ENCODE data around the gene CHST13.

The CHST13 gene

GRCh38 chr3:126553284-126554084 is 29.5 kb downstream of the CHST13 start:
- Histone ChIP-seq H3K4me1 (ENCODE audit: control insufficient read depth, insufficient read depth, low read length) (no peaks in the 10 kb centered on the region), H3K36me3 (ENCODE audit: control insufficient read depth in 2 of 2, insufficient read depth in 1 of 2, low read length in 2 of 2) (no peaks in the 10 kb centered on the region), H3K9me3 (ENCODE audit: control insufficient read depth, insufficient read depth, low read depth, low read length) (no peaks in the 10 kb centered on the region), H3K27ac (ENCODE audit: extremely low read depth, low read depth, low read length) (no peak overlapping the region), H3K4me3 (ENCODE audit: low read depth, low read length) (no peak overlapping the region)
- ChIA-PET CTCF (no interaction called here), POLR2A (no interaction called here)
- no peak for TF ChIP-seq ZFHX2 (tag by site-specific recombination; conservative IDR thresholded peaks at IDR 0.05)
- TF ChIP-seq KLF16 (tag by site-specific recombination; IDR thresholded peaks at IDR 0.05): no peak
- TF ChIP-seq ZNF585B (tag by site-specific recombination; IDR thresholded peaks at IDR 0.05): no peak
- no peak for TF ChIP-seq ZNF292 (tag by site-specific recombination; IDR thresholded peaks at IDR 0.05; ENCODE audit: borderline replicate concordance, low read depth)
- TF ChIP-seq, protein P1, sequence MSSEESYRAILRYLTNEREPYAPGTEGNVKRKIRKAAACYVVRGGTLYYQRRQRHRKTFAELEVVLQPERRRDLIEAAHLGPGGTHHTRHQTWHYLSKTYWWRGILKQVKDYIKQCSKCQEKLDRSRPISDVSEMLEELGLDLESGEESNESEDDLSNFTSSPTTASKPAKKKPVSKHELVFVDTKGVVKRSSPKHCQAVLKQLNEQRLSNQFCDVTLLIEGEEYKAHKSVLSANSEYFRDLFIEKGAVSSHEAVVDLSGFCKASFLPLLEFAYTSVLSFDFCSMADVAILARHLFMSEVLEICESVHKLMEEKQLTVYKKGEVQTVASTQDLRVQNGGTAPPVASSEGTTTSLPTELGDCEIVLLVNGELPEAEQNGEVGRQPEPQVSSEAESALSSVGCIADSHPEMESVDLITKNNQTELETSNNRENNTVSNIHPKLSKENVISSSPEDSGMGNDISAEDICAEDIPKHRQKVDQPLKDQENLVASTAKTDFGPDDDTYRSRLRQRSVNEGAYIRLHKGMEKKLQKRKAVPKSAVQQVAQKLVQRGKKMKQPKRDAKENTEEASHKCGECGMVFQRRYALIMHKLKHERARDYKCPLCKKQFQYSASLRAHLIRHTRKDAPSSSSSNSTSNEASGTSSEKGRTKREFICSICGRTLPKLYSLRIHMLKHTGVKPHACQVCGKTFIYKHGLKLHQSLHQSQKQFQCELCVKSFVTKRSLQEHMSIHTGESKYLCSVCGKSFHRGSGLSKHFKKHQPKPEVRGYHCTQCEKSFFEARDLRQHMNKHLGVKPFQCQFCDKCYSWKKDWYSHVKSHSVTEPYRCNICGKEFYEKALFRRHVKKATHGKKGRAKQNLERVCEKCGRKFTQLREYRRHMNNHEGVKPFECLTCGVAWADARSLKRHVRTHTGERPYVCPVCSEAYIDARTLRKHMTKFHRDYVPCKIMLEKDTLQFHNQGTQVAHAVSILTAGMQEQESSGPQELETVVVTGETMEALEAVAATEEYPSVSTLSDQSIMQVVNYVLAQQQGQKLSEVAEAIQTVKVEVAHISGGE (tag by site-specific recombination; conservative IDR thresholded peaks at IDR 0.05; ENCODE audit: low read depth): no peak
- TF ChIP-seq ZNF544 (tag by site-specific recombination; IDR thresholded peaks at IDR 0.05): no peak
- TF ChIP-seq ZFP3 (tag by site-specific recombination; IDR thresholded peaks at IDR 0.05; ENCODE audit: low read depth): no peak
- no peak for TF ChIP-seq ZNF37A (tag by site-specific recombination; IDR thresholded peaks at IDR 0.05)
- TF ChIP-seq ZNF777 (tag by site-specific recombination; IDR thresholded peaks at IDR 0.05; ENCODE audit: borderline replicate concordance): no peak
- TF ChIP-seq MZF1 (tag by site-specific recombination; IDR thresholded peaks at IDR 0.05; ENCODE audit: borderline replicate concordance): no peak
- TF ChIP-seq ZNF146 (tag by site-specific recombination; IDR thresholded peaks at IDR 0.05): no peak

GRCh38 chr3:126554560-126555525 is 30.9 kb downstream of the CHST13 start:
- Histone ChIP-seq H3K27ac (ENCODE audit: extremely low read depth, low read depth, low read length) (no peak overlapping the region), H3K4me3 (ENCODE audit: low read depth, low read length) (no peak overlapping the region), H3K9me3 (ENCODE audit: control insufficient read depth, insufficient read depth, low read depth, low read length) (no peaks in the 10 kb centered on the region), H3K36me3 (ENCODE audit: control insufficient read depth in 2 of 2, insufficient read depth in 1 of 2, low read length in 2 of 2) (no peaks in the 10 kb centered on the region), H3K4me1 (ENCODE audit: control insufficient read depth, insufficient read depth, low read length) (no peaks in the 10 kb centered on the region)
- POLR2A ChIA-PET: no interaction called here
- CTCF ChIA-PET: no interaction called here
- TF ChIP-seq ZSCAN23 (tag by site-specific recombination; IDR thresholded peaks at IDR 0.05) (no peak), GLI4 (tag by site-specific recombination; IDR thresholded peaks at IDR 0.05) (no peak), KLF7 (tag by site-specific recombination; IDR thresholded peaks at IDR 0.05; ENCODE audit: borderline replicate concordance) (no peak), ZNF391 (tag by site-specific recombination; IDR thresholded peaks at IDR 0.05; ENCODE audit: borderline replicate concordance, low read depth) (no peak), ZNF558 (tag by site-specific recombination; IDR thresholded peaks at IDR 0.05) (no peak), BCL11B (tag by site-specific recombination; IDR thresholded peaks at IDR 0.05; ENCODE audit: low read depth) (no peak), SP2 (tag by site-specific recombination; IDR thresholded peaks at IDR 0.05) (no peak), REPIN1 (tag by site-specific recombination; IDR thresholded peaks at IDR 0.05; ENCODE audit: low read depth) (no peak), ZNF202 (tag by site-specific recombination; IDR thresholded peaks at IDR 0.05; ENCODE audit: borderline replicate concordance) (no peak), ZNF623 (tag by site-specific recombination; IDR thresholded peaks at IDR 0.05) (no peak), PRDM6 (tag by site-specific recombination; IDR thresholded peaks at IDR 0.05) (no peak), ZNF449 (tag by site-specific recombination; IDR thresholded peaks at IDR 0.05) (no peak), ZNF768 (tag by site-specific recombination; IDR thresholded peaks at IDR 0.05) (no peak)
- TF ChIP-seq, protein P2, sequence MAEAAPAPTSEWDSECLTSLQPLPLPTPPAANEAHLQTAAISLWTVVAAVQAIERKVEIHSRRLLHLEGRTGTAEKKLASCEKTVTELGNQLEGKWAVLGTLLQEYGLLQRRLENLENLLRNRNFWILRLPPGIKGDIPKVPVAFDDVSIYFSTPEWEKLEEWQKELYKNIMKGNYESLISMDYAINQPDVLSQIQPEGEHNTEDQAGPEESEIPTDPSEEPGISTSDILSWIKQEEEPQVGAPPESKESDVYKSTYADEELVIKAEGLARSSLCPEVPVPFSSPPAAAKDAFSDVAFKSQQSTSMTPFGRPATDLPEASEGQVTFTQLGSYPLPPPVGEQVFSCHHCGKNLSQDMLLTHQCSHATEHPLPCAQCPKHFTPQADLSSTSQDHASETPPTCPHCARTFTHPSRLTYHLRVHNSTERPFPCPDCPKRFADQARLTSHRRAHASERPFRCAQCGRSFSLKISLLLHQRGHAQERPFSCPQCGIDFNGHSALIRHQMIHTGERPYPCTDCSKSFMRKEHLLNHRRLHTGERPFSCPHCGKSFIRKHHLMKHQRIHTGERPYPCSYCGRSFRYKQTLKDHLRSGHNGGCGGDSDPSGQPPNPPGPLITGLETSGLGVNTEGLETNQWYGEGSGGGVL (tag by site-specific recombination; IDR thresholded peaks at IDR 0.05): no peak
